SK-N-SH (cell line): Measurements from ENCODE around the gene KRTAP3-2. TPM values are rescaled to one million over a fixed set of nuclear protein-coding genes. Genes with fewer than 3 reads are reported as not detected.

Experiments
- CTCF ChIA-PET: fragments of 300-600, 350-600 bp; formaldehyde crosslinking; extraction: SDS; loops from one replicate; lab custom pipeline; 2021; lab: Yijun Ruan, JAX
- POLR2A ChIA-PET: fragments of 350-600 bp; sonication (Branson Sonifier 250); formaldehyde crosslinking; extraction: SDS; loops from one replicate; lab custom pipeline; 2020; ENCODE audit warnings: antibody characterized with exemption, inconsistent platforms; lab: Yijun Ruan, JAX
- DNase-seq: peaks from one replicate; pipeline ENCODE4 v3.0.0; 2012
- H2AFZ ChIP-seq: fragments of 200-600 bp; sonication (generic); 2 replicates; pipeline ENCODE4 v1.8.1; 2016; ENCODE audit warnings: antibody characterized with exemption, mild to moderate bottlenecking, low read depth
- H3F3A ChIP-seq: fragments of 200-600 bp; sonication (generic); replicated peaks from 2 replicates; pipeline ENCODE3; 2016; ENCODE audit warnings: antibody characterized with exemption, mild to moderate bottlenecking; ENCODE audit not compliant: insufficient read depth
- H3K27ac ChIP-seq, 2 experiments: fragments of 200-500 bp in 1 of 2; fragments of 200-600 bp in 1 of 2; sonication (Bioruptor generic) in 1 of 2; sonication (generic), shearing (Covaris generic) in 1 of 2; 2 replicates each; pipeline versions ENCODE4 v1.5.1 to v1.6.1; 2014 to 2016; ENCODE audit warnings: low read depth in 2 of 2, inconsistent platforms in 1 of 2, low read length in 1 of 2, mild to moderate bottlenecking in 1 of 2, mixed read lengths in 1 of 2
- H3K27me3 ChIP-seq: fragments of 200-600 bp; sonication (generic), shearing (Covaris generic); 2 replicates; pipeline ENCODE4 v1.6.1; 2016; ENCODE audit warnings: mixed run types; ENCODE audit not compliant: insufficient read depth
- H3K36me3 ChIP-seq, 2 experiments: fragments of 200-500 bp in 1 of 2; fragments of 200-600 bp in 1 of 2; sonication (Bioruptor generic) in 1 of 2; sonication (generic) in 1 of 2; replicated peaks in 1 of 2; 2 replicates each; pipeline versions ENCODE3 to v1.5.1; 2014 to 2016; ENCODE audit warnings: low read length in 1 of 2, mild to moderate bottlenecking in 1 of 2; ENCODE audit not compliant: insufficient read depth in 2 of 2, control insufficient read depth in 1 of 2
- H3K4me1 ChIP-seq, 2 experiments: fragments of 200-500 bp in 1 of 2; fragments of 200-600 bp in 1 of 2; sonication (Bioruptor generic) in 1 of 2; sonication (generic), shearing (Covaris generic) in 1 of 2; 2 replicates each; pipeline versions ENCODE4 v1.5.1 to v1.6.1; 2014 to 2016; ENCODE audit warnings: low read depth in 1 of 2, low read length in 1 of 2, mixed run types in 1 of 2; ENCODE audit not compliant: insufficient read depth in 2 of 2, control insufficient read depth in 1 of 2
- H3K4me2 ChIP-seq: fragments of 200-600 bp; sonication (generic), shearing (Covaris generic); 2 replicates; pipeline ENCODE4 v1.6.1; 2017; ENCODE audit warnings: mixed run types
- H3K4me3 ChIP-seq, 2 experiments: fragments of 200-500 bp in 1 of 2; fragments of 200-600 bp in 1 of 2; sonication (Bioruptor generic) in 1 of 2; sonication (generic), shearing (Covaris generic) in 1 of 2; 2 replicates each; pipeline versions ENCODE4 v1.5.1 to v1.8.1; 2014 to 2016; ENCODE audit warnings: low read depth in 2 of 2, inconsistent platforms in 1 of 2, low read length in 1 of 2, mild to moderate bottlenecking in 1 of 2, mixed read lengths in 1 of 2, moderate library complexity in 1 of 2
- H3K79me2 ChIP-seq: fragments of 200-600 bp; sonication (generic); 2 replicates; pipeline ENCODE4 v1.8.1; 2017; ENCODE audit warnings: mild to moderate bottlenecking; ENCODE audit not compliant: insufficient read depth
- H3K9ac ChIP-seq: fragments of 200-600 bp; sonication (generic); 2 replicates; pipeline ENCODE4 v1.6.1; 2017; ENCODE audit warnings: mixed run types
- H3K9me2 ChIP-seq: fragments of 200-600 bp; sonication (generic); 2 replicates; pipeline ENCODE4 v1.6.1; 2017; ENCODE audit warnings: mixed run types
- H3K9me3 ChIP-seq: fragments of 200-600 bp; sonication (generic); 2 replicates; pipeline ENCODE4 v1.6.1; 2017; ENCODE audit warnings: mixed run types, mild to moderate bottlenecking, moderate library complexity
- H4K20me1 ChIP-seq: fragments of 200-600 bp; sonication (generic); 2 replicates; pipeline ENCODE4 v1.6.1; 2017; ENCODE audit warnings: mild to moderate bottlenecking, mixed run types; ENCODE audit not compliant: insufficient read depth
- CTCF ChIP-seq: fragments of 200-600 bp; sonication (generic); IDR thresholded peaks from 2 replicates; pipeline ENCODE4 v1.6.1; 2017; ENCODE audit warnings: antibody characterized with exemption, mild to moderate bottlenecking, moderate library complexity
- ELF1 ChIP-seq: IDR thresholded peaks from 2 replicates; pipeline ENCODE4 v1.4.0; 2012
- FOSL2 ChIP-seq: IDR thresholded peaks from 2 replicates; pipeline ENCODE4 v1.4.0; 2012; ENCODE audit warnings: low read depth, mild to moderate bottlenecking, moderate library complexity, borderline replicate concordance
- FOXJ3 ChIP-seq: sonication (generic); formaldehyde crosslinking; IDR thresholded peaks from 2 replicates; pipeline ENCODE4 v1.5.1; 2020; ENCODE audit warnings: mild to moderate bottlenecking, missing genetic modification reagents
- FOXM1 ChIP-seq: IDR thresholded peaks from 2 replicates; pipeline ENCODE4 v1.4.0; 2012; ENCODE audit warnings: low read depth, mild to moderate bottlenecking
- GABPA ChIP-seq: IDR thresholded peaks from 2 replicates; pipeline ENCODE4 v1.4.0; 2012; ENCODE audit warnings: low read depth, mild to moderate bottlenecking
- JUND ChIP-seq: IDR thresholded peaks from 2 replicates; pipeline ENCODE4 v1.4.0; 2012
- MAX ChIP-seq: IDR thresholded peaks from 2 replicates; pipeline ENCODE4 v1.4.0; 2012; ENCODE audit warnings: low read depth
- PBX3 ChIP-seq: IDR thresholded peaks from 2 replicates; pipeline ENCODE4; 2012
- RAD21 ChIP-seq: IDR thresholded peaks from 2 replicates; pipeline ENCODE4 v1.6.1; 2012; ENCODE audit warnings: mild to moderate bottlenecking, low read length
- REST ChIP-seq: IDR thresholded peaks from 2 replicates; pipeline ENCODE4 v1.6.1; 2012; ENCODE audit warnings: mild to moderate bottlenecking, low read depth, low read length, moderate library complexity
- RFX5 ChIP-seq: IDR thresholded peaks from 2 replicates; pipeline ENCODE4 v1.6.1; 2012; ENCODE audit warnings: mild to moderate bottlenecking, improper control_type of control experiment, low read length
- RXRA ChIP-seq: IDR thresholded peaks from 2 replicates; pipeline ENCODE4 v1.4.0; 2012; ENCODE audit warnings: low read depth, mild to moderate bottlenecking, borderline replicate concordance
- SIN3A ChIP-seq: IDR thresholded peaks from 2 replicates; pipeline ENCODE4 v1.6.1; 2012; ENCODE audit warnings: low read depth, mild to moderate bottlenecking, low read length, moderate library complexity, borderline replicate concordance
- SMC3 ChIP-seq: IDR thresholded peaks from 2 replicates; pipeline ENCODE4 v1.6.1; 2012; ENCODE audit warnings: low read depth, low read length, improper control_type of control experiment
- TEAD4 ChIP-seq: IDR thresholded peaks from 2 replicates; pipeline ENCODE4 v1.4.0; 2012; ENCODE audit warnings: mild to moderate bottlenecking, borderline replicate concordance; ENCODE audit not compliant: insufficient read depth
- YY1 ChIP-seq: IDR thresholded peaks from 2 replicates; pipeline ENCODE4 v1.4.0; 2012; ENCODE audit warnings: low read depth, mild to moderate bottlenecking
- ZBTB33 ChIP-seq: IDR thresholded peaks from 2 replicates; pipeline ENCODE4 v1.4.0; 2012; ENCODE audit warnings: low read depth, borderline replicate concordance
- WGBS: methylation state at CpG from one replicate; pipeline ENCODE4 v1.1.6; 2017; ENCODE audit warnings: low lambda C conversion rate; 5-methylcytosine and 5-hydroxymethylcytosine counted together
- polyA plus RNA-seq, 3 experiments: library from polyadenylated mRNA; depleted of rRNA; stranded (reverse); fragments of >200 nt; gene quantifications; 2 replicates each; pipeline ENCODE4 v1.2.3, GENCODE V29; 2012

KRTAP3-2 gene
- polyA plus RNA-seq, 1 of the 3 experiments (the other 2 are of a cell fraction), result not detected

GRCh38 chr17:40956401-40957254 lies 43.1 kb downstream of the KRTAP3-2 start (continued):
- TF ChIP-seq SIN3A (no peak), CTCF (no peak)

GRCh38 chr17:40953881-40954280 lies 45.8 kb downstream of the KRTAP3-2 start:
- no peak overlapping the region for H3K4me3 ChIP-seq
- no peaks in the 10 kb centered on the region for H4K20me1 ChIP-seq
- peaks cover 12% of the 10 kb centered on the region; the same call in 1 of the 2 replicates for H3K27me3 ChIP-seq
- TF ChIP-seq RAD21, result no peak
- no peak for TF ChIP-seq FOSL2
- no peak for TF ChIP-seq FOXJ3 (CRISPR knock-in tag)
- TF ChIP-seq MAX, result no peak
- no peak for TF ChIP-seq JUND
- no peak for TF ChIP-seq TEAD4
- TF ChIP-seq RFX5, result no peak
- TF ChIP-seq CTCF, result no peak
- TF ChIP-seq FOXM1, result no peak
- no peak for TF ChIP-seq YY1
- no peak for TF ChIP-seq PBX3
- no peak for TF ChIP-seq ELF1
- TF ChIP-seq ZBTB33, result no peak
- no peak for TF ChIP-seq SIN3A
- no peak for TF ChIP-seq GABPA
- no peak for TF ChIP-seq REST
- TF ChIP-seq RXRA, result no peak
- no peak for TF ChIP-seq SMC3
- H3K36me3 ChIP-seq, result no peaks in the 10 kb centered on the region
- no peak overlapping the region for H3K9ac ChIP-seq
- H3K79me2 ChIP-seq, result no peaks in the 10 kb centered on the region
- no peak overlapping the region for H3K27ac ChIP-seq
- no peak for DNase-seq
- peaks cover 0 to 5% of the 10 kb centered on the region in 2 experiments; a peak in 1 of 4 replicates for H3K4me1 ChIP-seq
- 5% methylated on average over 2 of the region's 2 CpGs for WGBS
- no peaks in the 10 kb centered on the region for H3F3A ChIP-seq
- no peaks in the 10 kb centered on the region for H3K9me2 ChIP-seq
- H3K9me3 ChIP-seq, result no peaks in the 10 kb centered on the region
- no peak overlapping the region for H3K4me2 ChIP-seq
- ChIA-PET POLR2A (no interaction called here), CTCF (interaction anchor here (1.0 kb wide), 1 partner anchor 709 kb away, joined by 3 read pairs; no protein-coding TSS in a partner anchor)
- no peak overlapping the region for H2AFZ ChIP-seq
